Esophagus muscularis mucosa (tissue), 4 donors: ENCODE data around the gene FGF9.

Experiments
- EP300 ChIP-seq: sonication (generic); formaldehyde crosslinking; IDR thresholded peaks from one replicate; pipeline ENCODE4 v1.6.1; 2017; ENCODE audit warnings: antibody characterized with exemption
- POLR2AphosphoS5 ChIP-seq, 2 donors: sonication (generic); formaldehyde crosslinking; IDR thresholded peaks; one replicate each; pipeline ENCODE4 v1.6.1; 2017; ENCODE audit warnings: antibody characterized with exemption in 2 of 2
- TF ChIP-seq, protein P1 (sequence below), 3 experiments: fragments of 200-600 bp in 2 of 3; fragments of 450-650 bp in 1 of 3; sonication (generic) in 2 of 3; IDR thresholded peaks; one replicate each; pipeline ENCODE4 v1.5.1; 2017 to 2019; ENCODE audit warnings: antibody characterized with exemption in 3 of 3, mild to moderate bottlenecking in 2 of 3, moderate library complexity in 1 of 3

DNA sequence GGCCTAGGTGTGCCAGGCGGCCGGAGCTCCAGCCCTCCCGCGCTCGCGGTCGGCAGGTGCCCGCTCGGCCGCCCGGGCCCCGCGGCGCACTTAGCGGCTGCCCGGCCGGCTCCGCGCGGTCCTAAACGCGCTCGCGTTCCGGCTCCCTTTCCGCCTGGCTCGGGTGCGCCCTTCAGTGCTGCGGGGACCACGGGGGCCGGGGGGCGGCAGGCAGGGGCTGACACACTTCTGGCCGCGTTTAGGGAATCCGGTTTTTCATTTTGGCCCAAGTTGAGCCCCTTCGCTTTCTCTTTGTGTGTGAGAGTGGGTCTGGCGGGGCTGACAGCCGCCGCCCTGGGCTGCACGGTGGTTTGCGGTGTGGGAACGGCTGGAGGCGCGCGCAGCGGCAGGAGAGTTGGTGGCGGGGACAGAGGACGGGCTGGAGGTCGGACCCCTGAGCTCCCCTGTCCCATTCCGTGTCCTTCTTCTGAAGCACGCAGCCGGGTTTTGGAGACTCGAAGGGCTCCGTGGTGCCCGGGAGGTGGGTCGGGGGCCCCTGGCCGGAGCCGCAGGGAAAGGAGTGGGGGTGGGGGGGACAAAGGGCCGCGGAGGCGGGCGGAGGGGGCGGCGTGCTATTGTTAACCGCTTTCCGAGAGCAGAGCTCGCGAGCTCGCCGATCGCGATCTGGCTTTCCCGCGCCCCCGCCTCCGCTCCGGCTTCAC, 3.1 kb downstream of the FGF9 start:
- TF ChIP-seq, protein P1, sequence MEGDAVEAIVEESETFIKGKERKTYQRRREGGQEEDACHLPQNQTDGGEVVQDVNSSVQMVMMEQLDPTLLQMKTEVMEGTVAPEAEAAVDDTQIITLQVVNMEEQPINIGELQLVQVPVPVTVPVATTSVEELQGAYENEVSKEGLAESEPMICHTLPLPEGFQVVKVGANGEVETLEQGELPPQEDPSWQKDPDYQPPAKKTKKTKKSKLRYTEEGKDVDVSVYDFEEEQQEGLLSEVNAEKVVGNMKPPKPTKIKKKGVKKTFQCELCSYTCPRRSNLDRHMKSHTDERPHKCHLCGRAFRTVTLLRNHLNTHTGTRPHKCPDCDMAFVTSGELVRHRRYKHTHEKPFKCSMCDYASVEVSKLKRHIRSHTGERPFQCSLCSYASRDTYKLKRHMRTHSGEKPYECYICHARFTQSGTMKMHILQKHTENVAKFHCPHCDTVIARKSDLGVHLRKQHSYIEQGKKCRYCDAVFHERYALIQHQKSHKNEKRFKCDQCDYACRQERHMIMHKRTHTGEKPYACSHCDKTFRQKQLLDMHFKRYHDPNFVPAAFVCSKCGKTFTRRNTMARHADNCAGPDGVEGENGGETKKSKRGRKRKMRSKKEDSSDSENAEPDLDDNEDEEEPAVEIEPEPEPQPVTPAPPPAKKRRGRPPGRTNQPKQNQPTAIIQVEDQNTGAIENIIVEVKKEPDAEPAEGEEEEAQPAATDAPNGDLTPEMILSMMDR (IDR thresholded peaks at IDR 0.05), result no peak
- TF ChIP-seq EP300, result no peak
- no peak for TF ChIP-seq POLR2AphosphoS5 (IDR thresholded peaks at IDR 0.05)
